ENCODE data around the gene MIGA2. TPM values are rescaled to one million over a fixed set of nuclear protein-coding genes. Genes with fewer than 3 reads are reported as not detected.
A peak's percentile ranks its signal among the peaks of the same experiment; 100 is the strongest.

The MIGA2 gene
- total RNA-seq, 1 experiment from 2014 or later: 23.7 TPM

- no peak for TF ChIP-seq REST (IDR thresholded peaks at IDR 0.05; ENCODE audit: low read depth)
- TF ChIP-seq POLR2AphosphoS5 (IDR thresholded peaks at IDR 0.05; ENCODE audit: low read depth, low read length): peak; percentile 49
- TF ChIP-seq ZNF274 (IDR thresholded peaks at IDR 0.05; ENCODE audit: low read depth, low read length): no peak
- peak; percentile 22; the same call in 1 of the 2 replicates for TF ChIP-seq RAD21 (IDR thresholded peaks at IDR 0.05; ENCODE audit: low read depth)
- peak; percentile 39; the same call in 1 of the 2 replicates for TF ChIP-seq JUND (IDR thresholded peaks at IDR 0.05)
- TF ChIP-seq EGR1 (IDR thresholded peaks at IDR 0.05; ENCODE audit: low read depth): no peak
- TF ChIP-seq TCF7L2 (IDR thresholded peaks at IDR 0.05; ENCODE audit: borderline replicate concordance, extremely low read depth, insufficient read depth, insufficient read length): no peak
- peak; percentile 81 for TF ChIP-seq MAX (IDR thresholded peaks at IDR 0.05)
Observed at GRCh38 chr9:129052592-129052991, 16.2 kb downstream of the MIGA2 start (continued).

GRCh38 chr9:129053020-129053419 is 16.6 kb downstream of the MIGA2 start:
- Histone ChIP-seq H3K9me3 (ENCODE audit: control insufficient read depth in 1 of 2, insufficient read depth in 1 of 2, low read depth in 1 of 2, low read length in 2 of 2) (no peaks in the 10 kb centered on the region), H3K4me1 (ENCODE audit: control insufficient read depth in 1 of 2, insufficient read depth in 2 of 2, low read length in 2 of 2) (peaks cover 14 to 17% of the 10 kb centered on the region in 2 experiments), H3K9ac (ENCODE audit: low read length) (no peak overlapping the region), H3K9me2 (ENCODE audit: insufficient read depth) (no peaks in the 10 kb centered on the region), H4K20me1 (ENCODE audit: insufficient read depth) (no peaks in the 10 kb centered on the region), H3K4me3 (replicated peaks in 1 of 2; ENCODE audit: low read depth in 1 of 2, low read length in 2 of 2) (no peak overlapping the region), H3K27ac (ENCODE audit: low read depth, low read length) (no peak overlapping the region), H3K27me3 (ENCODE audit: insufficient read depth, low read length) (no peaks in the 10 kb centered on the region), H3K36me3 (ENCODE audit: control insufficient read depth in 1 of 2, insufficient read depth in 2 of 2, low read length in 2 of 2) (no peaks in the 10 kb centered on the region; a peak in 1 of 4 replicates), H2AFZ (ENCODE audit: low read depth, low read length, poor library complexity, severe bottlenecking) (no peak overlapping the region), H3K4me2 (ENCODE audit: low read length) (peak overlapping the region; percentile 57), H3K79me2 (ENCODE audit: insufficient read depth, low read length) (no peaks in the 10 kb centered on the region)
- ChIA-PET POLR2A (no interaction called here), CTCF (no interaction called here), RAD21 (ENCODE audit: low non-redundant PET in 1 of 2, low total read pairs in 2 of 2, uncharacterized antibody in 2 of 2, unreplicated experiment in 2 of 2) (no interaction called here)
- intact Hi-C loops (cut with micrococcal nuclease): no loop called here
- TF ChIP-seq ATF3 (IDR thresholded peaks at IDR 0.05) (no peak), EZH2phosphoT487 (IDR thresholded peaks at IDR 0.05; ENCODE audit: borderline replicate concordance) (no peak), POLR2AphosphoS5 (IDR thresholded peaks at IDR 0.05; ENCODE audit: low read depth, low read length) (no peak), CBX3 (IDR thresholded peaks at IDR 0.05; ENCODE audit: low read depth) (no peak), SRF (IDR thresholded peaks at IDR 0.05; ENCODE audit: low read depth) (no peak), SIN3A (IDR thresholded peaks at IDR 0.05; ENCODE audit: low read depth) (no peak), RAD21 (IDR thresholded peaks at IDR 0.05; ENCODE audit: low read depth) (no peak), ZFX (IDR thresholded peaks at IDR 0.05) (no peak), REST (IDR thresholded peaks at IDR 0.05; ENCODE audit: low read depth) (no peak), JUND (IDR thresholded peaks at IDR 0.05) (no peak), ZNF274 (IDR thresholded peaks at IDR 0.05; ENCODE audit: low read depth, low read length) (no peak), MAX (IDR thresholded peaks at IDR 0.05) (no peak), EGR1 (IDR thresholded peaks at IDR 0.05; ENCODE audit: low read depth) (no peak), SP1 (IDR thresholded peaks at IDR 0.05; ENCODE audit: low read depth) (no peak)
- BruUV-seq (replicated peaks): TSS peak; percentile 33
- ATAC-seq (peak; percentile 21; the same call in 1 of the 2 replicates), DNase-seq (ENCODE audit: low read depth, low spot score) (no peak)
